ENCODE results near the gene DNAJC16. TPM values are rescaled to one million over a fixed set of nuclear protein-coding genes. Genes with fewer than 3 reads are reported as not detected.
"Not testable (repeated sequence)": the region's sequence is repeated elsewhere in the genome, so short reads cannot be mapped to it uniquely, and the experiment has no call there.

DNAJC16 gene
- total RNA-seq, 1 donor from 2014 or later: 23.5 TPM

DNA sequence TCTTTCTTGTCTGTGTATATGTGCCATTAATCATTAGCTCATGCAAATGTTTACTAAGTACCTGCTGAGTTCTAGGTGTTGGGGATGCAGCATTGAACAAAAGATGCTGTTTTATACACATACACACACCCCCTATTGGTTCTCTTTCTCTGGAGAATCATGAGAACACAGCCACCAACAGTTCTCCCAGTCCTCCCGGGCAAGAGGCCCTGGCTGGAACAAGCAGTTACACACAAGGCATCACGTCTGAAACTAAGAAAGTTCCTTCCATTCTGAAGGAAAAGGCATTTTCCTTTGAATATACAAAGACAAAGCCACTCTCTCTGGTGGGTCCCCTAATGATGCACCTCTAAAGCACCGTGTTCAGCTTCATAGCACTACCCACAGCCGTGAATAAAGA lies 13.5 kb upstream of the DNAJC16 start:
- peaks cover 25% of the 10 kb centered on the region for H3K36me3 ChIP-seq
- intact Hi-C loops (cut with DNase I): no loop called here

DNA sequence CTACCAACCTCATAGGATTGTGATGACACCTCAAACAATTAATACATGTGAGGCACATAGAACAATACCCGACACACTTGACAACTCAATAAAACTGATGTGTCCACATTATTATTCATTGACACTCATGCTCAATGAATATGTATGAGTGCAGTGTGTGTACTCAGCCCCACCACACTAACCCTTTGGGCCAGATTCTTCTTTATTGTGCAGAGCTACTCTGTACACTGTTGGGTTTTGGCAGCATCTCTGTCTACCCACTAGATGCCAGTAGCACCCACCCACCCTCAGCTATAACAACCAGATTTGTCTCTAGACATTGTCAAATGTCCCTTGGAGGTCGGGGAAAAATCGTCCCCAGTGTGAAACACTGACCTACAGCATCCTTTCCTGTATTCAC lies 12.7 kb upstream of the DNAJC16 start:
- no peak overlapping the region for H3K27ac ChIP-seq
- H3K4me3 ChIP-seq: no peak overlapping the region
- H3K36me3 ChIP-seq: peaks cover 25% of the 10 kb centered on the region
- TF ChIP-seq, protein P1, sequence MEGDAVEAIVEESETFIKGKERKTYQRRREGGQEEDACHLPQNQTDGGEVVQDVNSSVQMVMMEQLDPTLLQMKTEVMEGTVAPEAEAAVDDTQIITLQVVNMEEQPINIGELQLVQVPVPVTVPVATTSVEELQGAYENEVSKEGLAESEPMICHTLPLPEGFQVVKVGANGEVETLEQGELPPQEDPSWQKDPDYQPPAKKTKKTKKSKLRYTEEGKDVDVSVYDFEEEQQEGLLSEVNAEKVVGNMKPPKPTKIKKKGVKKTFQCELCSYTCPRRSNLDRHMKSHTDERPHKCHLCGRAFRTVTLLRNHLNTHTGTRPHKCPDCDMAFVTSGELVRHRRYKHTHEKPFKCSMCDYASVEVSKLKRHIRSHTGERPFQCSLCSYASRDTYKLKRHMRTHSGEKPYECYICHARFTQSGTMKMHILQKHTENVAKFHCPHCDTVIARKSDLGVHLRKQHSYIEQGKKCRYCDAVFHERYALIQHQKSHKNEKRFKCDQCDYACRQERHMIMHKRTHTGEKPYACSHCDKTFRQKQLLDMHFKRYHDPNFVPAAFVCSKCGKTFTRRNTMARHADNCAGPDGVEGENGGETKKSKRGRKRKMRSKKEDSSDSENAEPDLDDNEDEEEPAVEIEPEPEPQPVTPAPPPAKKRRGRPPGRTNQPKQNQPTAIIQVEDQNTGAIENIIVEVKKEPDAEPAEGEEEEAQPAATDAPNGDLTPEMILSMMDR (IDR thresholded peaks at IDR 0.05): no peak
- DNase-seq: no peak
- ATAC-seq: no peak
- intact Hi-C loops (cut with DNase I): no loop called here
- H3K27me3 ChIP-seq: no peaks in the 10 kb centered on the region
- no peaks in the 10 kb centered on the region for H3K9me3 ChIP-seq
- H3K4me1 ChIP-seq: peaks cover 4% of the 10 kb centered on the region

More for the DNA sequence above, 13.5 kb upstream of the DNAJC16 start:
- ATAC-seq: no peak
- H3K27ac ChIP-seq: no peak overlapping the region
- H3K4me3 ChIP-seq: no peak overlapping the region
- H3K27me3 ChIP-seq: no peaks in the 10 kb centered on the region
- TF ChIP-seq, protein P1 (IDR thresholded peaks at IDR 0.05): no peak
- DNase-seq: no peak
- H3K4me1 ChIP-seq: peaks cover 4% of the 10 kb centered on the region
- H3K9me3 ChIP-seq: no peaks in the 10 kb centered on the region

DNA sequence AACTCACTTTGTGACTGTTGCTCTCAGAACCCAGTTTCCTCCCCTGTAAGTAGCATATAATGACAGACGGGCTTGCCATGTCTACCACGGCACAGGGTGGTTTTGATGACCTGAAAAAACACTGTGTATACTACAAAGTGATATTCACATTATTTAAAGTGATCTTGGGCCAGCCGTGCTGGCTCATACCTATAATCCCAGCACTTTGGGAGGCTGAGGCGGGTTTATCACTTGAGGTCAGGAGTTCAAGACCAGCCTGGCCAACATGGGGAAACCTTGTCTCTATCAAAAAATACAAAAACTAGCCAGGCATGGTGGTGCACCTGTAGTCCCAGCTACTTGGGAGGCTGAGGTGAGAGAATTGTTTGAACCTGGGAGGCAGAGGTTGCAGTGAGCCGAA lies 12.1 kb upstream of the DNAJC16 start:
- not testable (repeated sequence) for H3K27ac ChIP-seq

DNA sequence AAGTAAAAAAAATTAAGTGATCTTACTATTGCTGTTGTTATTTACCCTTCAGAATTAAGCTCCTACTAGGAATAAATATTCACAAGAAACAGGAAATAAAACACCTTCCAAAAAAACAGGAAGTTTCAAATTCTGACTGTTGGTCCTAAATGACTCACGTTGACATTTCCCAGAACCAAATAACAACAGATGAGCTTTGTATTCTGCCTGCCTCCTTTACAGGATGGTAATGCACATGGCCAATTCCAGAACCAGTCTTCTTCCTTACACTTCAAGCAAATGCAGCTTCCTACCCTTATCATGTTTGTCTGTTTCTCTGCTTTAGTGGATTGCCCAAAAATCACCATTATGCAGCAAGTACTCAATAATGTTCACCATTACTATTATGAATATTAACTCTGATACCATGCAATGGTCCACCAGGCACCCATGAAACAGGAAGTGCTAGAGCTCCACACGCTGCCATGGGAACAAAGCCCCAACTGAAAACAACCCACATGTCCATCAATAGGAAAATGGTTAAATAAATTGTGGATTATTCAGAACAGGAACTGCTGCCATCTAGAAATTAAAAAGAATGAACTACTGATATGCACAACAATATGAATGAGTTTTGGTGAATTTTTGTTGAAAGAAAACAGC lies 11.5 kb upstream of the DNAJC16 start:
- intact Hi-C loops (cut with DNase I): no loop called here
- H3K36me3 ChIP-seq: peaks cover 25% of the 10 kb centered on the region
- H3K4me3 ChIP-seq: no peak overlapping the region
- no peak overlapping the region for H3K27ac ChIP-seq
- no peak for ATAC-seq
- TF ChIP-seq, protein P1 (IDR thresholded peaks at IDR 0.05): no peak
- DNase-seq: no peak
- H3K4me1 ChIP-seq: peaks cover 4% of the 10 kb centered on the region
- H3K9me3 ChIP-seq: no peaks in the 10 kb centered on the region
- no peaks in the 10 kb centered on the region for H3K27me3 ChIP-seq

More for the DNA sequence above, 12.1 kb upstream of the DNAJC16 start:
- H3K36me3 ChIP-seq: peaks cover 25% of the 10 kb centered on the region
- H3K27me3 ChIP-seq; DNase-seq; H3K4me1 ChIP-seq; H3K4me3 ChIP-seq; intact Hi-C loops (cut with DNase I); H3K9me3 ChIP-seq; ATAC-seq: not testable (repeated sequence)

DNA sequence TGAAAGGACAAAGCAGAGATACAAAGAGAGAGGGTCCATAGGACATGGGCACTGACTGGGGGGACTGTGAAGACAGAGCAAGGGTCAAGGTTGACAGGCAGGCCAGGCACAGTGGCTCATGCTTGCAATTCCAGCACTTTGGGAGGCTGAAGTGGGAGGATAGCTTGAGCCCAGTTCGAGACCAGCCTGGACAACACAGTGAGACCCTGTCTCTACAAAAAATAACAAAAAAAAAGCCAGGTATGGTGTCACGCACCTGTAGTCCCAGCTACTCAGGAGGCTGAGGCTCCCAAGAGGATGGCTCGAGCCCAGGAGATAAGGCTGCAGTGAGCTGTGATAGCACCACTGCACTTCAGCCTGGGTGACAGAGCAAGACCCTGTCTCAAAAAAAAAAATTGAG lies 7.0 kb upstream of the DNAJC16 start:
- ATAC-seq (no peak), DNase-seq (no peak)
- Histone ChIP-seq H3K27ac (no peak overlapping the region), H3K36me3 (peaks cover 17% of the 10 kb centered on the region), H3K4me1 (peaks cover 12% of the 10 kb centered on the region), H3K9me3 (no peaks in the 10 kb centered on the region), H3K4me3 (no peak overlapping the region), H3K27me3 (no peaks in the 10 kb centered on the region)
- intact Hi-C loops (cut with DNase I): no loop called here
- TF ChIP-seq, protein P1 (IDR thresholded peaks at IDR 0.05): no peak

DNA sequence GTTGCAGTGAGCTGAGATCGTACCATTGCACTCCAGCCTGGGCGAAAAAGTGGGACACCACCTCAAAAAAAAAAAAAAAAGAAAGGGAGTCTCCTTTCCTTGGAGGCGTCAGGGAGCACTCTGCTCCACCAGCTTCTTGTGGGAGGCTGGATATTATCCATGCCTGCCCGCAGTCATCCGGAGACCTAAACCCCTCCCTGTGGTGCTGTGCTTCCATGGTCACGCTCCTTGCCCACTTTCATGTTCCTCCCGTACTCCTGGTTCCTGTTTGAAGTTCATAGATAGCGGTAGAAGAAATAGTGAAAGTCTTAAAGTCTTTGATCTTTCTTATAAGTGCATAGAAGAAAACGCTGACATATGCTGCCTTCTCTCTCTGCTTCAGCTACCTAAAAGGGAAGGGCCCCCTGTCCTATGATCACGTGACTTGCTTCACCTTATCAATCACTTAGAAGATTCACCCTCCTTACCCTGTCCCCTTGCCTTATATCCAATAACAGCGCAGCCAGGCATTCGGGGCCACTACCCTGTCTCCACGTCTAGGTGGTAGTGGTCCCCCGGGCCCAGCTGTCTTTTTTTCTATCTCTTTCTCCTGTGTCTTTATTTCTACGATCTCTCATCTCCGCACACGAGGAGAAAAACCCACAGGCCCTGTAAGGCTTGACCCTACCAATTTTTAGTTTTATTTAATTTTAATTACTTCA lies 5.3 kb upstream of the DNAJC16 start:
- intact Hi-C loops (cut with DNase I); ATAC-seq: not testable (repeated sequence)
- peaks cover 18% of the 10 kb centered on the region for H3K4me1 ChIP-seq

More for the DNA sequence above, 5.3 kb upstream of the DNAJC16 start:
- not testable (repeated sequence) for DNase-seq, H3K4me3 ChIP-seq, H3K27me3 ChIP-seq, H3K9me3 ChIP-seq, H3K27ac ChIP-seq
- peaks cover 17% of the 10 kb centered on the region for H3K36me3 ChIP-seq
